Transverse colon (tissue), 4 donors: ENCODE data around the gene SPTBN5. TPM values are rescaled to one million over a fixed set of nuclear protein-coding genes. Genes with fewer than 3 reads are reported as not detected.

ENCODE experiments used
- DNase-seq: peaks from one replicate; pipeline ENCODE4 v3.0.0-alpha.2; 2019
- H3K27ac ChIP-seq, 4 donors: fragments of 200-600 bp; sonication (generic); 2 replicates each; pipeline ENCODE4 v1.5.1; 2016 to 2018; ENCODE audit warnings: inconsistent platforms in 4 of 4
- H3K27me3 ChIP-seq: fragments of 200-600 bp; sonication (generic); 2 replicates; pipeline ENCODE4 v1.5.1; 2017; ENCODE audit warnings: inconsistent platforms
- H3K36me3 ChIP-seq, 4 donors: fragments of 200-600 bp; sonication (generic); 2 replicates each; pipeline ENCODE4 v1.5.1; 2017 to 2019; ENCODE audit warnings: inconsistent platforms in 4 of 4
- H3K4me1 ChIP-seq, 4 donors: fragments of 200-600 bp; sonication (generic); 2 replicates each; pipeline ENCODE4 v1.5.1; 2017 to 2020; ENCODE audit warnings: inconsistent platforms in 4 of 4
- H3K4me3 ChIP-seq, 4 donors: fragments of 200-600 bp; sonication (generic); 1 replicate in 1 of 4; 2 replicates in 3 of 4; pipeline versions ENCODE4 v1.5.1 to v1.6.1; 2017 to 2019; ENCODE audit warnings: inconsistent platforms in 4 of 4
- H3K9me3 ChIP-seq, 2 donors: fragments of 200-600 bp; sonication (generic); 2 replicates each; pipeline ENCODE4 v1.5.1; 2017 to 2019; ENCODE audit warnings: inconsistent platforms in 2 of 2
- EP300 ChIP-seq: sonication (generic); formaldehyde crosslinking; IDR thresholded peaks from one replicate; pipeline ENCODE4 v1.6.1; 2017; ENCODE audit warnings: antibody characterized with exemption, low read depth
- POLR2A ChIP-seq: fragments of 450-650 bp; IDR thresholded peaks from one replicate; pipeline ENCODE4 v1.6.1; 2016; ENCODE audit warnings: antibody characterized with exemption, mild to moderate bottlenecking, moderate library complexity
- POLR2AphosphoS5 ChIP-seq, 3 donors: sonication (generic); formaldehyde crosslinking; IDR thresholded peaks; one replicate each; pipeline ENCODE4 v1.6.1; 2016; ENCODE audit warnings: antibody characterized with exemption in 3 of 3
- whole genome bisulfite sequencing, 2 donors: methylation state at CpG; one replicate each; pipeline ENCODE4 v1.1.5; 2018; ENCODE audit warnings: low coverage in 1 of 2; 5-methylcytosine and 5-hydroxymethylcytosine counted together
- in situ Hi-C, 4 donors: fragments of 200-750 bp; cut with MboI; loops; one replicate each; pipeline versions ENCODE4 v1.15.0 to v1.15.1; 2017; ENCODE audit warnings: low sequenced_read_pairs in 3 of 4, low pct_ligation_motif_present in 1 of 4, low pct_unique_long_range_greater_than_20kb in 1 of 4
- intact Hi-C: fragments of 100-400 bp; cut with DNase I; formaldehyde crosslinking; loops from one replicate; pipeline ENCODE4 v1.15.1; 2023; ENCODE audit warnings: low total_unique reads
- total RNA-seq, 4 donors: library from RNA; depleted of rRNA; stranded (reverse); fragments of >200 nt; gene quantifications; one replicate each; pipeline ENCODE4 v1.1.0, GENCODE V29; 2016
- TF ChIP-seq, protein P1 (sequence below), 5 experiments: fragments of 200-600 bp in 3 of 5; fragments of 450-650 bp in 2 of 5; sonication (generic) in 3 of 5; IDR thresholded peaks; 1 replicate in 2 of 5; 2 replicates in 3 of 5; pipeline ENCODE4 v1.5.1; 2016 to 2017; ENCODE audit warnings: antibody characterized with exemption in 5 of 5, inconsistent platforms in 3 of 5, mild to moderate bottlenecking in 2 of 5, moderate library complexity in 1 of 5

SPTBN5 gene
- total RNA-seq, 4 donors from 2014 or later, result 0.16 to 8.0 (median 1.1) TPM

DNA sequence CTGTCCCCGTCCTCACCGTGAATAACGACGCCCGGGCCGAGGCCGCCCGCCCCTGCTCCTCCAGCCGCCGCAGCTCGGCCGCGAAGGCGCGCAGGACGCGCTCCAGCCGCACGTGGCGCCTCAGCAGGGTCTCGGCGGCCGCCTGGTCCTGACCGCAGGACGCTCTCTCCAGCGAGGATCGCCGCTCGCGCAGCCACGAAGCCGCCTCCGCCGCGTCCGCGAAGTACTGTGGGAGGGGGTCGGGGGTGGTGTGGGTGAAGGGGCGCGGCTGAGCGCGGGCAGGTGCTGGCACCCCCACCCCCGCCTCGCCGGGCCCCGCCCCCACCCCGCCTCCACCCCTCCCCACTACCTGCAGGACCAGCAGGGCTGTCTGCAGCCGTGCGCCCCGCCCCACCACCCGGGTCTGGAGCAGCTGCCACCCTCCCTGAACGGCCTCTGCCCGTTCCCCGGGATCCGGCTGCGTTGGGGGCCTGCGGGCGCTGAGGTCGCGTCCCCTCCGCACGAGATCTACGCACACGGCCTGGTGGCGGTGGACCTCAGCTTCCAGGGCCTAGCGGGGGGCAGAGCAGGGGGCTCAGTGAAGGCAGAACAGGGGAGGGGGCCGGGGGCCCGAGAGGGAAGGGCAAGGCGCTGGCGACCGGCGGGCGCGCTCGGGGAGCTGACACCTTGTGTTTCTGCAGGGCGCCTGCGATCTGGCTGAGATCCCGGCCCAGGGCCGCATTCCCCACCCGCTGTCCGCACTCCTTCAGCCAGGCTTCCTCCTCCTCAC is 11.7 kb downstream of the SPTBN5 start:
- Histone ChIP-seq H3K27ac (no peak overlapping the region), H3K4me3 (peak overlapping the region in 3 of 4 donors; percentile 9 to 42 (median 32)), H3K36me3 (no peaks in the 10 kb centered on the region), H3K27me3 (peaks cover 27% of the 10 kb centered on the region), H3K9me3 (no peaks in the 10 kb centered on the region), H3K4me1 (peaks cover 3 to 14% (median 13%) of the 10 kb centered on the region in 4 donors)
- intact Hi-C loops (no loop called here), in situ Hi-C loops (no loop called here)
- DNase-seq, result peak; percentile 42
- TF ChIP-seq, protein P1, sequence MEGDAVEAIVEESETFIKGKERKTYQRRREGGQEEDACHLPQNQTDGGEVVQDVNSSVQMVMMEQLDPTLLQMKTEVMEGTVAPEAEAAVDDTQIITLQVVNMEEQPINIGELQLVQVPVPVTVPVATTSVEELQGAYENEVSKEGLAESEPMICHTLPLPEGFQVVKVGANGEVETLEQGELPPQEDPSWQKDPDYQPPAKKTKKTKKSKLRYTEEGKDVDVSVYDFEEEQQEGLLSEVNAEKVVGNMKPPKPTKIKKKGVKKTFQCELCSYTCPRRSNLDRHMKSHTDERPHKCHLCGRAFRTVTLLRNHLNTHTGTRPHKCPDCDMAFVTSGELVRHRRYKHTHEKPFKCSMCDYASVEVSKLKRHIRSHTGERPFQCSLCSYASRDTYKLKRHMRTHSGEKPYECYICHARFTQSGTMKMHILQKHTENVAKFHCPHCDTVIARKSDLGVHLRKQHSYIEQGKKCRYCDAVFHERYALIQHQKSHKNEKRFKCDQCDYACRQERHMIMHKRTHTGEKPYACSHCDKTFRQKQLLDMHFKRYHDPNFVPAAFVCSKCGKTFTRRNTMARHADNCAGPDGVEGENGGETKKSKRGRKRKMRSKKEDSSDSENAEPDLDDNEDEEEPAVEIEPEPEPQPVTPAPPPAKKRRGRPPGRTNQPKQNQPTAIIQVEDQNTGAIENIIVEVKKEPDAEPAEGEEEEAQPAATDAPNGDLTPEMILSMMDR (IDR thresholded peaks at IDR 0.05), result no peak
- TF ChIP-seq POLR2A (no peak), POLR2AphosphoS5 (IDR thresholded peaks at IDR 0.05) (no peak), EP300 (no peak)
- WGBS, 2 donors, result 25% methylated on average over 56 of the region's 81 CpGs; no CpG with 5 or more reads in 1 of the 2 donors

DNA sequence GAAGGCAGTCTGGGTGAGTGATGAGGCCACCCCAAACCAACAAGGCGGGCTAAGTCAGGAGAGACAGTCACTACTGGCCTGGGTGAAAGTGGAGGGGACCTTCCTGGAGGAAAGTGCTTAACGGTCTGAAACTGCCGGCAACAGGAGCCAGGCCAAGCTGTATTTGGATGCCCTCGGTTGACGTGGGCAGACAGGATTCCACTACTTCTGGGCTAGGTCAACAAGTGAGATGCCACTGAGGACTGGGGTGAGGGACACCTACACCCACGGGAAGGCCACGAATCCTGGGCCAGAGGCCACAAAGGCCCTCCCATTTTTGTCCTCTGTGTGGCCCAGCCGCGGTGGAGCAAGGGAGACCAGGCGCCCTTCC is 12.3 kb downstream of the SPTBN5 start:
- in situ Hi-C loops, result no loop called here

DNA sequence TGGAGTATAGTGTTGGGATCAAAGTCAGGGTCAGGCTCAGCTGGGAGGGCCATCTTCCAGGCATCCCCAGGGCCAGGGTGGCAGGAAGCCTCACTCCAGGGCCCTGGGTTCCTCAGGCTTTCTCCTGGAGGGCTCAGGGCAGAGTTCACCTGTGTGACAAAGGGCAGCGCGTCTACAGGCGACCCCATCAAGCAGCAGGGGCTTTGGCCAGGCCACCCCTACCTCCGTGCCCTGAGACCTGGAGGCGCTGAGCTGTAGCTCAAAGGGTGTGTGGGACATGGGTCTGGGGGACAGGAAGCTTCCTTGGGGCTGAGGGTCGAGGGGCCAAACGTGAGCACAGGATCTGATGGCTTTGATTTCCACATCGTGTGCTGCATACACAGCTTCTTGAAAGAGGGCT is 12.8 kb downstream of the SPTBN5 start:
- intact Hi-C loops, result no loop called here
- WGBS, 2 donors, result 84% methylated on average over 8 of the region's 8 CpGs; no CpG with 5 or more reads in 1 of the 2 donors

More for the DNA sequence above, 12.3 kb downstream of the SPTBN5 start:
- no peaks in the 10 kb centered on the region for H3K9me3 ChIP-seq
- TF ChIP-seq, protein P1 (IDR thresholded peaks at IDR 0.05), result no peak
- TF ChIP-seq POLR2AphosphoS5 (IDR thresholded peaks at IDR 0.05) (no peak), EP300 (no peak), POLR2A (no peak)
- no peaks in the 10 kb centered on the region for H3K36me3 ChIP-seq
- peaks cover 27% of the 10 kb centered on the region for H3K27me3 ChIP-seq
- no peak overlapping the region for H3K27ac ChIP-seq
- intact Hi-C loops, result no loop called here
- DNase-seq, result no peak
- H3K4me3 ChIP-seq, result peak overlapping the region in 2 of 4 donors; percentile 32 to 42
- WGBS, 2 donors, result 53% methylated on average over 10 of the region's 10 CpGs; no CpG with 5 or more reads in 1 of the 2 donors
- H3K4me1 ChIP-seq, result peaks cover 3 to 14% (median 13%) of the 10 kb centered on the region in 4 donors

More for the DNA sequence above, 12.8 kb downstream of the SPTBN5 start:
- in situ Hi-C loops, result no loop called here
- Histone ChIP-seq H3K4me1 (peaks cover 3 to 14% (median 13%) of the 10 kb centered on the region in 4 donors), H3K36me3 (no peaks in the 10 kb centered on the region), H3K27ac (no peak overlapping the region), H3K9me3 (no peaks in the 10 kb centered on the region), H3K4me3 (no peak overlapping the region), H3K27me3 (peaks cover 27% of the 10 kb centered on the region)
- TF ChIP-seq, protein P1 (IDR thresholded peaks at IDR 0.05), result no peak
- TF ChIP-seq EP300, result no peak
- TF ChIP-seq POLR2A, result no peak
- TF ChIP-seq POLR2AphosphoS5 (IDR thresholded peaks at IDR 0.05), result no peak
- DNase-seq, result no peak
